HFFc6 (cell line): Measurements from ENCODE around the gene AKAP13. TPM values are rescaled to one million over a fixed set of nuclear protein-coding genes. Genes with fewer than 3 reads are reported as not detected.

Experiments used
- DNase-seq: peaks from one replicate; pipeline ENCODE4 v3.0.0-alpha.2; 2018
- H3K27ac Mint-ChIP-seq: 2 replicates; pipeline ENCODE4 v1.8.0; 2020; ENCODE audit warnings: mild to moderate bottlenecking, mixed read lengths
- H3K27me3 Mint-ChIP-seq: 2 replicates; pipeline ENCODE4 v1.8.0; 2021; ENCODE audit warnings: mild to moderate bottlenecking, moderate library complexity, mixed read lengths; ENCODE audit not compliant: insufficient read depth
- H3K36me3 Mint-ChIP-seq: 2 replicates; pipeline ENCODE4 v1.8.0; 2021; ENCODE audit warnings: low read depth, mixed read lengths
- H3K4me1 Mint-ChIP-seq: 2 replicates; pipeline ENCODE4 v1.8.0; 2020; ENCODE audit warnings: low read depth, mixed read lengths
- H3K4me3 Mint-ChIP-seq: 2 replicates; pipeline ENCODE4 v1.8.0; 2020; ENCODE audit warnings: mild to moderate bottlenecking, moderate library complexity, mixed read lengths
- H3K9me3 Mint-ChIP-seq: 2 replicates; pipeline ENCODE4 v1.8.0; 2020; ENCODE audit warnings: mild to moderate bottlenecking, mixed read lengths
- CTCF ChIP-seq: fragments of 200-600 bp; sonication (generic); IDR thresholded peaks from 2 replicates; pipeline ENCODE4 v1.5.0; 2021; ENCODE audit warnings: antibody characterized with exemption, mild to moderate bottlenecking
- total RNA-seq, 6 experiments: library from RNA; stranded (reverse); fragmentation: NEBNext Ultra II Directional; extraction: Animal tissue kit (Norgen Biotek cat#: 25700); gene quantifications; 2 replicates in 1 of 6; 3 replicates in 5 of 6; pipeline ENCODE4 v1.2.3, GENCODE V29; 2021

AKAP13 gene
- total RNA-seq, 6 experiments from 2014 or later, result 29.0 to 51.3 (median 35.6) TPM

GRCh38 chr15:85618228-85618505 is 237.8 kb downstream of the AKAP13 start:
- H3K4me3 Mint-ChIP-seq, result no peak overlapping the region
- H3K9me3 Mint-ChIP-seq, result no peaks in the 10 kb centered on the region
- H3K4me1 Mint-ChIP-seq, result no peaks in the 10 kb centered on the region; the same call in 1 of the 2 replicates
- H3K36me3 Mint-ChIP-seq, result no peaks in the 10 kb centered on the region
- DNase-seq, result no peak
- TF ChIP-seq CTCF, result no peak
- no peak overlapping the region for H3K27ac Mint-ChIP-seq
- no peaks in the 10 kb centered on the region; the same call in 1 of the 2 replicates for H3K27me3 Mint-ChIP-seq

- Mint-ChIP-seq H3K27ac (no peak overlapping the region), H3K4me3 (no peak overlapping the region), H3K9me3 (no peaks in the 10 kb centered on the region), H3K27me3 (no peaks in the 10 kb centered on the region; the same call in 1 of the 2 replicates), H3K36me3 (no peaks in the 10 kb centered on the region), H3K4me1 (no peaks in the 10 kb centered on the region; the same call in 1 of the 2 replicates)
- DNase-seq, result peak; percentile 88
- no peak for TF ChIP-seq CTCF
Observed at GRCh38 chr15:85618956-85619491, 238.6 kb downstream of the AKAP13 start.

GRCh38 chr15:85619992-85620689 is 239.7 kb downstream of the AKAP13 start:
- Mint-ChIP-seq H3K27ac (no peak overlapping the region), H3K36me3 (no peaks in the 10 kb centered on the region), H3K4me3 (no peak overlapping the region), H3K9me3 (no peaks in the 10 kb centered on the region), H3K27me3 (no peaks in the 10 kb centered on the region; the same call in 1 of the 2 replicates), H3K4me1 (no peaks in the 10 kb centered on the region)
- no peak for TF ChIP-seq CTCF
- DNase-seq, result no peak

- H3K4me1 Mint-ChIP-seq, result no peaks in the 10 kb centered on the region
- H3K36me3 Mint-ChIP-seq, result 0 out of 2 replicates have a peak, but pooled peaks cover 3% of the 10 kb centered on the region
- no peak for TF ChIP-seq CTCF
- H3K27me3 Mint-ChIP-seq, result no peaks in the 10 kb centered on the region; the same call in 1 of the 2 replicates
- no peak overlapping the region for H3K4me3 Mint-ChIP-seq
- no peak overlapping the region for H3K27ac Mint-ChIP-seq
- H3K9me3 Mint-ChIP-seq, result no peaks in the 10 kb centered on the region
- DNase-seq, result peak; percentile 64
Observed at GRCh38 chr15:85620690-85621049, 240.3 kb downstream of the AKAP13 start.

- peaks cover 5% of the 10 kb centered on the region; the same call in 1 of the 2 replicates for H3K36me3 Mint-ChIP-seq
- H3K27me3 Mint-ChIP-seq, result no peaks in the 10 kb centered on the region; the same call in 1 of the 2 replicates
- H3K4me3 Mint-ChIP-seq, result no peak overlapping the region
- no peak for TF ChIP-seq CTCF
- H3K9me3 Mint-ChIP-seq, result no peaks in the 10 kb centered on the region
- H3K27ac Mint-ChIP-seq, result no peak overlapping the region
- no peaks in the 10 kb centered on the region for H3K4me1 Mint-ChIP-seq
- no peak for DNase-seq
Observed at GRCh38 chr15:85621094-85621493, 240.7 kb downstream of the AKAP13 start.
